OCI-LY1 (cell line): ENCODE results near the gene RTP2.

Source experiments
- H2AFZ ChIP-seq: fragments of 200-600 bp; sonication (generic), shearing (Covaris generic); 2 replicates; pipeline ENCODE4 v1.6.0; 2014; ENCODE audit warnings: antibody characterized with exemption, mild to moderate bottlenecking, low read length
- H3F3A ChIP-seq: fragments of 200-600 bp; sonication (generic), shearing (Covaris generic); 2 replicates; pipeline ENCODE4 v1.6.0; 2014; ENCODE audit warnings: mild to moderate bottlenecking, antibody characterized with exemption, low read length, moderate library complexity; ENCODE audit not compliant: insufficient read depth
- H3K27ac ChIP-seq: fragments of 200-600 bp; sonication (generic); 2 replicates; pipeline ENCODE4 v1.5.1; 2014; ENCODE audit warnings: low read length, mixed run types, mild to moderate bottlenecking, low read depth; ENCODE audit not compliant: poor library complexity, severe bottlenecking
- H3K27me3 ChIP-seq: fragments of 200-600 bp; sonication (generic); 2 replicates; pipeline ENCODE4 v1.6.0; 2014; ENCODE audit warnings: antibody characterized with exemption, mild to moderate bottlenecking, low read length, moderate library complexity; ENCODE audit not compliant: insufficient read depth
- H3K36me3 ChIP-seq: fragments of 200-600 bp; sonication (generic); 2 replicates; pipeline ENCODE4 v1.6.1; 2014; ENCODE audit warnings: mild to moderate bottlenecking, antibody characterized with exemption, low read length, moderate library complexity, mixed read lengths; ENCODE audit not compliant: insufficient read depth
- H3K4me1 ChIP-seq: fragments of 200-600 bp; sonication (generic); 2 replicates; pipeline ENCODE4 v1.5.1; 2014; ENCODE audit warnings: mild to moderate bottlenecking, low read length, moderate library complexity; ENCODE audit not compliant: insufficient read depth, severe bottlenecking
- H3K4me2 ChIP-seq: fragments of 200-600 bp; sonication (generic), shearing (Covaris generic); 2 replicates; pipeline ENCODE4 v1.6.1; 2014; ENCODE audit warnings: low read length
- H3K4me3 ChIP-seq: fragments of 200-600 bp; sonication (generic); 2 replicates; pipeline ENCODE4 v1.5.1; 2014; ENCODE audit warnings: low read length, low read depth, mild to moderate bottlenecking, mixed read lengths; ENCODE audit not compliant: poor library complexity, severe bottlenecking
- H3K79me2 ChIP-seq: fragments of 200-600 bp; shearing (Covaris generic); 2 replicates; pipeline ENCODE4 v1.6.1; 2016; ENCODE audit warnings: mixed run types, low read length, mixed read lengths; ENCODE audit not compliant: insufficient read depth
- H3K9ac ChIP-seq: fragments of 200-600 bp; sonication (generic), shearing (Covaris generic); 2 replicates; pipeline ENCODE4 v1.6.1; 2014; ENCODE audit warnings: mild to moderate bottlenecking, low read length, mixed read lengths
- H3K9me2 ChIP-seq: fragments of 200-600 bp; sonication (generic), shearing (Covaris generic); 2 replicates; pipeline ENCODE4 v1.6.1; 2014; ENCODE audit warnings: low read depth, mild to moderate bottlenecking, low read length, mixed read lengths
- H3K9me3 ChIP-seq: fragments of 200-600 bp; shearing (Covaris generic); 2 replicates; pipeline ENCODE4 v1.6.1; 2014; ENCODE audit warnings: low read length, mixed read lengths
- H4K20me1 ChIP-seq: fragments of 200-600 bp; sonication (generic), shearing (Covaris generic); 2 replicates; pipeline ENCODE4 v1.6.0; 2016; ENCODE audit warnings: mild to moderate bottlenecking, low read length; ENCODE audit not compliant: insufficient read depth
- CTCF ChIP-seq: fragments of 200-600 bp; sonication (generic), shearing (Covaris generic); IDR thresholded peaks from 2 replicates; pipeline ENCODE4 v1.5.1; 2017; ENCODE audit warnings: mild to moderate bottlenecking, antibody characterized with exemption, low read length, moderate library complexity, mixed read lengths
- EZH2 ChIP-seq: fragments of 200-600 bp; sonication (generic), shearing (Covaris generic); IDR thresholded peaks from 2 replicates; pipeline ENCODE4 v1.8.0; 2017; ENCODE audit warnings: borderline replicate concordance, mixed run types, mild to moderate bottlenecking, antibody characterized with exemption, low read length, moderate library complexity, mixed read lengths

Gene RTP2

GRCh38 chr3:187686621-187687273 is 15.6 kb downstream of the RTP2 start:
- no peaks in the 10 kb centered on the region for H3K4me1 ChIP-seq
- no peak overlapping the region for H2AFZ ChIP-seq
- no peak overlapping the region for H3K9ac ChIP-seq
- peaks cover 2% of the 10 kb centered on the region; the same call in 1 of the 2 replicates for H3K9me3 ChIP-seq
- H3K27me3 ChIP-seq, result 0 out of 2 replicates have a peak, but pooled peaks cover 10% of the 10 kb centered on the region
- no peak for TF ChIP-seq CTCF
- TF ChIP-seq EZH2, result no peak
- no peak overlapping the region for H3K27ac ChIP-seq
- H3K4me2 ChIP-seq, result no peak overlapping the region
- no peaks in the 10 kb centered on the region for H4K20me1 ChIP-seq
- no peaks in the 10 kb centered on the region for H3K9me2 ChIP-seq
- no peaks in the 10 kb centered on the region for H3K36me3 ChIP-seq
- H3K79me2 ChIP-seq, result no peaks in the 10 kb centered on the region
- H3F3A ChIP-seq, result no peaks in the 10 kb centered on the region
- no peak overlapping the region for H3K4me3 ChIP-seq

- H3F3A ChIP-seq, result no peaks in the 10 kb centered on the region
- H3K27ac ChIP-seq, result no peak overlapping the region
- H3K36me3 ChIP-seq, result no peaks in the 10 kb centered on the region
- no peaks in the 10 kb centered on the region for H3K79me2 ChIP-seq
- peaks cover 2% of the 10 kb centered on the region; the same call in 1 of the 2 replicates for H3K9me3 ChIP-seq
- no peak for TF ChIP-seq CTCF
- TF ChIP-seq EZH2, result no peak
- H2AFZ ChIP-seq, result no peak overlapping the region
- 0 out of 2 replicates have a peak, but pooled peaks cover 6% of the 10 kb centered on the region for H3K27me3 ChIP-seq
- H3K4me3 ChIP-seq, result no peak overlapping the region
- H3K4me2 ChIP-seq, result no peak overlapping the region
- no peaks in the 10 kb centered on the region for H4K20me1 ChIP-seq
- H3K4me1 ChIP-seq, result no peaks in the 10 kb centered on the region
- H3K9me2 ChIP-seq, result no peaks in the 10 kb centered on the region
- no peak overlapping the region for H3K9ac ChIP-seq
Observed at GRCh38 chr3:187685948-187686347, 16.4 kb downstream of the RTP2 start.

- Histone ChIP-seq H3K9ac (no peak overlapping the region), H3K27ac (no peak overlapping the region), H3K9me2 (no peaks in the 10 kb centered on the region), H2AFZ (no peak overlapping the region), H3F3A (no peaks in the 10 kb centered on the region), H3K79me2 (no peaks in the 10 kb centered on the region), H3K4me2 (no peak overlapping the region), H3K9me3 (peaks cover 2% of the 10 kb centered on the region; the same call in 1 of the 2 replicates), H3K36me3 (no peaks in the 10 kb centered on the region), H3K4me1 (no peaks in the 10 kb centered on the region), H3K4me3 (no peak overlapping the region), H4K20me1 (no peaks in the 10 kb centered on the region), H3K27me3 (0 out of 2 replicates have a peak, but pooled peaks cover 6% of the 10 kb centered on the region)
- TF ChIP-seq CTCF (no peak), EZH2 (no peak)
Observed at GRCh38 chr3:187684880-187685279, 17.5 kb downstream of the RTP2 start.
